Thymus (tissue), 11 donors: Measurements from ENCODE around the gene LIN52. TPM values are rescaled to one million over a fixed set of nuclear protein-coding genes. Genes with fewer than 3 reads are reported as not detected.

Experiments used
- DNase-seq, 9 donors: peaks; one replicate each; pipeline ENCODE4 v3.0.0-alpha.2; 2013; ENCODE audit warnings: low spot score in 9 of 9, low read depth in 6 of 9, missing footprints in 1 of 9
- H3K27ac ChIP-seq, 2 donors: one replicate each; pipeline ENCODE4 v1.5.1; 2013; ENCODE audit warnings: control low read depth in 1 of 2, low read depth in 1 of 2, low read length in 1 of 2, mild to moderate bottlenecking in 1 of 2, moderate library complexity in 1 of 2
- H3K27me3 ChIP-seq, 2 donors: one replicate each; pipeline ENCODE4 v1.5.1; 2013; ENCODE audit warnings: low read length in 1 of 2; ENCODE audit not compliant: control insufficient read depth in 2 of 2, insufficient read depth in 1 of 2
- H3K36me3 ChIP-seq, 2 donors: one replicate each; pipeline ENCODE4 v1.5.1; 2013; ENCODE audit warnings: low read length in 1 of 2, mild to moderate bottlenecking in 1 of 2, moderate library complexity in 1 of 2; ENCODE audit not compliant: control insufficient read depth in 2 of 2, insufficient read depth in 2 of 2
- H3K4me1 ChIP-seq, 2 donors: one replicate each; pipeline ENCODE4 v1.5.1; 2013; ENCODE audit warnings: low read length in 2 of 2; ENCODE audit not compliant: control insufficient read depth in 2 of 2, insufficient read depth in 2 of 2
- H3K4me3 ChIP-seq, 2 donors: one replicate each; pipeline ENCODE4 v1.5.1; 2013; ENCODE audit warnings: low read length in 2 of 2, control low read depth in 1 of 2, mild to moderate bottlenecking in 1 of 2
- H3K9me3 ChIP-seq, 2 donors: one replicate each; pipeline ENCODE4 v1.5.1; 2013; ENCODE audit warnings: low read length in 1 of 2, mild to moderate bottlenecking in 1 of 2; ENCODE audit not compliant: control insufficient read depth in 2 of 2, insufficient read depth in 1 of 2
- WGBS: extraction: QIAGEN DNeasy Blood & Tissue Kit; methylation state at CpG from one replicate; pipeline ENCODE4 v1.1.7; 2013; 5-methylcytosine and 5-hydroxymethylcytosine counted together
- polyA plus RNA-seq: library from polyadenylated mRNA; stranded (reverse); fragments of 200-250 nt; gene quantifications from one replicate; pipeline ENCODE4 v1.2.3, GENCODE V29; 2013
- total RNA-seq: library from RNA; stranded (reverse); fragments of 120-200 nt; gene quantifications from one replicate; pipeline ENCODE4 v1.2.4, GENCODE V29; 2013
- donor health status: healthy.

LIN52 gene
- total and polyA plus RNA-seq, 2 donors = 8.9 to 11.6 TPM

- 40% methylated on average over 4 of the region's 4 CpGs for WGBS
- Histone ChIP-seq H3K27ac (no peak overlapping the region), H3K4me3 (no peak overlapping the region), H3K36me3 (no peaks in the 10 kb centered on the region), H3K27me3 (peaks cover 62 to 100% of the 10 kb centered on the region in 2 donors), H3K9me3 (no peaks in the 10 kb centered on the region), H3K4me1 (peaks cover 0 to 2% of the 10 kb centered on the region in 2 donors)
- DNase-seq = no peak
Measured at GRCh38 chr14:74242780-74243042, 158.0 kb downstream of the LIN52 start.

- WGBS = 21% methylated on average over 5 of the region's 5 CpGs
- no peak for DNase-seq
- H3K9me3 ChIP-seq = no peaks in the 10 kb centered on the region
- H3K4me3 ChIP-seq = no peak overlapping the region
- no peaks in the 10 kb centered on the region for H3K36me3 ChIP-seq
- peaks cover 0 to 2% of the 10 kb centered on the region in 2 donors for H3K4me1 ChIP-seq
- no peak overlapping the region for H3K27ac ChIP-seq
- H3K27me3 ChIP-seq = peaks cover 62 to 100% of the 10 kb centered on the region in 2 donors
Measured at GRCh38 chr14:74243051-74243450, 158.3 kb downstream of the LIN52 start.

- Histone ChIP-seq H3K4me3 (no peak overlapping the region), H3K36me3 (no peaks in the 10 kb centered on the region), H3K27me3 (peaks cover 55 to 100% of the 10 kb centered on the region in 2 donors), H3K27ac (no peak overlapping the region), H3K9me3 (no peaks in the 10 kb centered on the region), H3K4me1 (peaks cover 0 to 2% of the 10 kb centered on the region in 2 donors)
- 28% methylated on average over 3 of the region's 3 CpGs for WGBS
- no peak for DNase-seq
Measured at GRCh38 chr14:74244115-74244514, 159.4 kb downstream of the LIN52 start.

GRCh38 chr14:74245292-74245691 is 160.5 kb downstream of the LIN52 start:
- H3K36me3 ChIP-seq = no peaks in the 10 kb centered on the region
- no peak for DNase-seq
- no peak overlapping the region for H3K4me3 ChIP-seq
- 84% methylated on average over 7 of the region's 7 CpGs for WGBS
- H3K4me1 ChIP-seq = peaks cover 0 to 2% of the 10 kb centered on the region in 2 donors
- no peaks in the 10 kb centered on the region for H3K9me3 ChIP-seq
- no peak overlapping the region for H3K27ac ChIP-seq
- peaks cover 43 to 93% of the 10 kb centered on the region in 2 donors for H3K27me3 ChIP-seq

DNA sequence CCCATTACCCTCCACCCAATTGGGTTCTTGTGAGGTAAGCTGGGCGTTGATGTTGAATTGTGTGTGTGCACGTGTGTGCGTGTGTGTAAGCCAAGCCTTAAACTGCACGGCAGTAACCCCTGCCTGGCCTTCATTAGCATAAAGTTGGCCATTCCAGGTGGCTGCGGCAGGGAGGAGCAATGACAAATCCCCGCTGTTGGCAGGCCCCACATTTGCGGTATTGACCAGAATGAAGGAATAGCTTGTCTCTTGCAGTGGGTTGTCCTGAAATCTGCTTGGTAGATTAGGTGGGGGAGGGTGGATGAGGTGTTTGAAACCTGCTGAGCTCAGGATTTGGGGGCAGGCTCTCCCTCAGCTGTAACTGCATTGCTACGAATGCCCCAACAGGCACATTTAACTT is 161.8 kb downstream of the LIN52 start:
- H3K27me3 ChIP-seq = peaks cover 33 to 81% of the 10 kb centered on the region in 2 donors
- 92% methylated on average over 8 of the region's 8 CpGs for WGBS

GRCh38 chr14:74248017-74248416 is 163.3 kb downstream of the LIN52 start:
- Histone ChIP-seq H3K36me3 (no peaks in the 10 kb centered on the region), H3K4me1 (peaks cover 0 to 2% of the 10 kb centered on the region in 2 donors), H3K27me3 (peaks cover 28 to 79% of the 10 kb centered on the region in 2 donors), H3K9me3 (no peaks in the 10 kb centered on the region), H3K4me3 (no peak overlapping the region), H3K27ac (no peak overlapping the region)
- WGBS = 38% methylated on average over 6 of the region's 6 CpGs
- DNase-seq = no peak

More for the DNA sequence above, 161.8 kb downstream of the LIN52 start:
- no peak overlapping the region for H3K27ac ChIP-seq
- H3K36me3 ChIP-seq = no peaks in the 10 kb centered on the region
- no peaks in the 10 kb centered on the region for H3K9me3 ChIP-seq
- DNase-seq = no peak
- no peak overlapping the region for H3K4me3 ChIP-seq
- H3K4me1 ChIP-seq = peaks cover 0 to under 1% of the 10 kb centered on the region in 2 donors

DNA sequence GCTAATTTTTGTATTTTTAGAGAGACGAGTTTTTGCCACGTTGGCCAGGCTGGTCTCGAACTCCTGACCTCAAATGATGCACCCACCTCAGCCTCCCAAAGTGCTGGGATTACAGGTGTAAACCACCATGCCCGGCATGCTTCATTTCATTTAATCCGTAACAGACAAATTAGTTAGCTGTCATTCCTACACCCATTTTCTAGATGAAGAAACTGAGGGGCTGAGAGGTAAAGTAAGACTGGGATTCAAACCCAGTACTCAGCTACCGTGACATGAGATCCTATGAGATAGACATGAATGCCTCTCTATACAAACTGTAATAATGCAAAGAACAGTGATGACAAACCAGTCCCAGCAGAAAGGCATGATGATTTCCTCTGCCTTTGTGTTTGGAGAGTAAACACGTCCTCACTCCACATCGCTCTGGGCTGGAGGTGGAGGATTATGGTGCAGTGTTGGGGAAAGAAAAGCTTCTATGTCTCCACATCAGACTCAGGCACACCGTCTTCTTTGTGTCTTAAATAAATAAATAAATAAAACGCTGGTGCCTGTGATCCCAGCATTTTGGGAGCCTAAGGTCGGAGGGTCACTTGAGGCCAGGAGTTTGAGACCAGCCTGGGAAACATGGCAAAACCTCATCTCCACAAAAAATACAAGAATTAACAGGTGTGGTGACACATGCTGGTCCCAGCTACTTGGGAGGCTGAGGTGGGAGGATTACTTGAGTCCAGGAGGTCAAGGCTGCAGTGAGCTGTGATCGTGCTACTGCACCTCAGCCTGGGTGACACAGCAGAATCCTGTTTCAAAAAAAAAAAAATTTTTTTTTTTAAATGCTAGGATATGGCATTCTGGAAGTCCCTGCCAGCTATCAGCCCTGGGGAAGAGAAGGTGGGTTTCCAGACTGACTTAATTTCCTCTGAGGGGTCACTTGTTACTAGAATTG is 164.9 kb downstream of the LIN52 start:
- WGBS = 81% methylated on average over 12 of the region's 12 CpGs
- H3K36me3 ChIP-seq = no peaks in the 10 kb centered on the region
- H3K4me3 ChIP-seq = no peak overlapping the region
- DNase-seq = no peak
- H3K4me1 ChIP-seq = peaks cover 0 to 2% of the 10 kb centered on the region in 2 donors
- no peak overlapping the region for H3K27ac ChIP-seq
- H3K27me3 ChIP-seq = peaks cover 15 to 74% of the 10 kb centered on the region in 2 donors
- no peaks in the 10 kb centered on the region for H3K9me3 ChIP-seq

Other genes starting within 250 kb of the LIN52 start
- gene PTGR2, start 233.1 kb upstream of the LIN52 start, total RNA-seq = 4.9 TPM
- 7.9 TPM for gene PTGR2, start 233.1 kb upstream of the LIN52 start, polyA plus RNA-seq
- 45.0 TPM for gene ZNF410, start 198.1 kb upstream of the LIN52 start, total RNA-seq
- 53.4 TPM for gene ZNF410, start 198.1 kb upstream of the LIN52 start, polyA plus RNA-seq
- 1.7 TPM for gene FAM161B, start 134.9 kb upstream of the LIN52 start, total RNA-seq
- 4.1 TPM for gene FAM161B, start 134.9 kb upstream of the LIN52 start, polyA plus RNA-seq
- gene COQ6, start 134.7 kb upstream of the LIN52 start, total RNA-seq = 13.3 TPM
- gene COQ6, start 134.7 kb upstream of the LIN52 start, polyA plus RNA-seq = 19.5 TPM
- gene ENTPD5, start 65.7 kb upstream of the LIN52 start, total RNA-seq = 3.5 TPM
- gene ENTPD5, start 65.7 kb upstream of the LIN52 start, polyA plus RNA-seq = 6.2 TPM
- 4.2 TPM for gene BBOF1, start 65.6 kb upstream of the LIN52 start, total RNA-seq
- 5.1 TPM for gene BBOF1, start 65.6 kb upstream of the LIN52 start, polyA plus RNA-seq
- 8.6 TPM for gene ALDH6A1, start 503 bp upstream of the LIN52 start, total RNA-seq
- 9.2 TPM for gene ALDH6A1, start 503 bp upstream of the LIN52 start, polyA plus RNA-seq
- gene VSX2, start 154.5 kb downstream of the LIN52 start, total RNA-seq = 0.05 TPM
- 0.14 TPM for gene VSX2, start 154.5 kb downstream of the LIN52 start, polyA plus RNA-seq
- 28.3 TPM for gene ABCD4, start 218.0 kb downstream of the LIN52 start, total RNA-seq
- 95.7 TPM for gene ABCD4, start 218.0 kb downstream of the LIN52 start, polyA plus RNA-seq